HepG2 (cell line): Measurements from ENCODE around the gene A4GNT. TPM values are rescaled to one million over a fixed set of nuclear protein-coding genes. Genes with fewer than 3 reads are reported as not detected.
"Not testable (repeated sequence)": the region's sequence is repeated elsewhere in the genome, so short reads cannot be mapped to it uniquely, and the experiment has no call there.

Experiments used
- ATAC-seq: fragments of 200-7000 bp; cut with Tn5 transposase; 3 replicates; pipeline ENCODE4 v1.9.1; 2020; ENCODE audit warnings: mild to moderate bottlenecking, moderate library complexity
- BruUV-seq: library from RNA; stranded (reverse); fragments of 400-500 nt; replicated peaks from 2 replicates; lab custom pipeline; 2021; lab: Mats Ljungman, UMichigan
- CTCF ChIA-PET: fragments of 300-600 bp; formaldehyde crosslinking; extraction: SDS; loops from one replicate; lab custom pipeline; 2021; ENCODE audit warnings: low total read pairs, inconsistent platforms, low intra/inter-chr PET ratio; lab: Yijun Ruan, JAX
- POLR2A ChIA-PET: fragments of 350-600 bp; sonication (Branson Sonifier 250); formaldehyde crosslinking; loops from one replicate; lab custom pipeline; 2020; ENCODE audit warnings: antibody characterized with exemption, inconsistent platforms; lab: Yijun Ruan, JAX
- DNase-seq: peaks from one replicate; pipeline ENCODE4 v3.0.0-alpha.2; 2015; ENCODE audit warnings: low spot score
- FAIRE-seq: peaks from 3 replicates; lab custom pipeline; 2011; peaks lifted over from hg19 to GRCh38; lab: Jason Lieb, UNC
- H2AFZ ChIP-seq: one replicate; pipeline ENCODE4 v1.6.1; 2011; ENCODE audit warnings: low read length, inconsistent platforms
- H3K27ac ChIP-seq: fragments of 300-600 bp; 3 replicates; pipeline ENCODE4 v1.8.0; 2011; ENCODE audit warnings: mixed run types, mild to moderate bottlenecking, mixed read lengths, low read length, inconsistent platforms; ENCODE audit not compliant: insufficient read depth; ENCODE audit errors: extremely low read length
- H3K27me3 ChIP-seq, 2 experiments: fragments of 200-600 bp in 1 of 2; 2 replicates in 1 of 2; 3 replicates in 1 of 2; pipeline versions ENCODE4 v1.6.0 to v1.8.0; 2011; ENCODE audit warnings: low read length in 2 of 2, mild to moderate bottlenecking in 2 of 2, moderate library complexity in 2 of 2, inconsistent platforms in 1 of 2; ENCODE audit not compliant: insufficient read depth in 2 of 2, control insufficient read depth in 1 of 2
- H3K36me3 ChIP-seq, 2 experiments: fragments of 200-600 bp in 1 of 2; replicated peaks in 1 of 2; 2 replicates in 1 of 2; 3 replicates in 1 of 2; pipeline versions ENCODE4 v1.5.1 to v1.8.0; 2011; ENCODE audit warnings: low read length in 2 of 2, inconsistent platforms in 1 of 2; ENCODE audit not compliant: insufficient read depth in 2 of 2, control insufficient read depth in 1 of 2
- H3K4me1 ChIP-seq: 2 replicates; pipeline ENCODE4 v1.5.1; 2012; ENCODE audit warnings: low read length, inconsistent platforms; ENCODE audit not compliant: insufficient read depth
- H3K4me2 ChIP-seq: 2 replicates; pipeline ENCODE4 v1.6.0; 2011; ENCODE audit warnings: low read depth, low read length, inconsistent platforms
- H3K4me3 ChIP-seq, 3 experiments: fragments of 200-600 bp in 1 of 3; sonication (generic), shearing (Covaris generic) in 1 of 3; replicated peaks in 1 of 3; 2 replicates each; pipeline ENCODE4 v1.5.1; 2011 to 2016; ENCODE audit warnings: low read length in 3 of 3, inconsistent platforms in 2 of 3, low read depth in 2 of 3, mild to moderate bottlenecking in 2 of 3, control low read depth in 1 of 3, mixed read lengths in 1 of 3; ENCODE audit not compliant: insufficient read depth in 1 of 3
- H3K79me2 ChIP-seq: one replicate; pipeline ENCODE4 v1.6.1; 2011; ENCODE audit warnings: low read length, inconsistent platforms; ENCODE audit not compliant: insufficient read depth
- H3K9ac ChIP-seq: 2 replicates; pipeline ENCODE4 v1.6.0; 2011; ENCODE audit warnings: mild to moderate bottlenecking, low read depth, low read length, inconsistent platforms; ENCODE audit not compliant: insufficient read depth
- H3K9me3 ChIP-seq: 2 replicates; pipeline ENCODE4 v1.5.1; 2012; ENCODE audit warnings: mild to moderate bottlenecking, low read length
- H4K20me1 ChIP-seq: 2 replicates; pipeline ENCODE4 v1.6.0; 2011; ENCODE audit warnings: inconsistent platforms, mild to moderate bottlenecking, low read length, moderate library complexity; ENCODE audit not compliant: insufficient read depth
- CTCF ChIP-seq: sonication (generic); formaldehyde crosslinking; IDR thresholded peaks from 2 replicates; pipeline ENCODE4 v1.5.0; 2020; ENCODE audit warnings: mild to moderate bottlenecking, missing genetic modification reagents, moderate library complexity
- MNT ChIP-seq: fragments of 450-650 bp; IDR thresholded peaks from 2 replicates; pipeline ENCODE4 v1.6.1; 2016
- SNAI1 ChIP-seq: sonication (generic); formaldehyde crosslinking; IDR thresholded peaks from 2 replicates; pipeline ENCODE4 v1.5.0; 2020; ENCODE audit warnings: mild to moderate bottlenecking, missing genetic modification reagents, borderline replicate concordance
- ZNF207 ChIP-seq: fragments of 450-650 bp; IDR thresholded peaks from 2 replicates; pipeline ENCODE4 v1.6.1; 2016; ENCODE audit warnings: antibody characterized with exemption, borderline replicate concordance
- WGBS: methylation state at CpG from one replicate; pipeline ENCODE4 v1.1.6; 2017; ENCODE audit warnings: low lambda C conversion rate; 5-methylcytosine and 5-hydroxymethylcytosine counted together
- in situ Hi-C: cut with HindIII; loops from 2 replicates; pipeline ENCODE4 v1.10.0; 2017; ENCODE audit warnings: low pct_unique_long_range_greater_than_20kb; ENCODE audit not compliant: extremely low pct_ligation_motif_present
- intact Hi-C: fragments of 100-400 bp; cut with micrococcal nuclease; formaldehyde crosslinking; loops from one replicate; pipeline ENCODE4 v1.10.0; 2022; ENCODE audit not compliant: unreplicated experiment
- polyA plus RNA-seq, 8 experiments: library from polyadenylated mRNA; depleted of rRNA in 3 of 8; stranded (reverse) in 7 of 8; unstranded in 1 of 8; fragments of >200 nt; fragmentation: Illumina TruSeq in 4 of 8; extraction: Trizol in 4 of 8; gene quantifications; 2 replicates each; pipeline versions ENCODE4 v1.2.1 to v1.2.3, GENCODE V29; 2011 to 2016; ENCODE audit warnings: low read depth in 4 of 8, missing spikeins in 1 of 8, mixed read lengths in 1 of 8; ENCODE audit not compliant: insufficient read depth in 1 of 8
- total RNA-seq, 5 experiments: library from RNA; depleted of rRNA; stranded (reverse); fragments of >200 nt; fragmentation: Illumina TruSeq; extraction: Trizol; gene quantifications; 2 replicates each; pipeline ENCODE4 v1.2.3, GENCODE V29; 2016; ENCODE audit warnings: low read depth in 1 of 5

Gene A4GNT
- total and polyA plus RNA-seq, 2 of the 13 experiments (the other 11 are each of a cell fraction or from before 2014, with no cell fraction given), result not detected

GRCh38 chr3:138101351-138101940 is 30.7 kb downstream of the A4GNT start:
- intact Hi-C loops, H3K36me3 ChIP-seq, H3K27ac ChIP-seq, H2AFZ ChIP-seq, H3K4me2 ChIP-seq, CTCF ChIA-PET, H3K79me2 ChIP-seq, DNase-seq, H3K4me1 ChIP-seq, in situ Hi-C loops, H4K20me1 ChIP-seq, BruUV-seq, H3K9ac ChIP-seq, H3K9me3 ChIP-seq, POLR2A ChIA-PET, H3K4me3 ChIP-seq, FAIRE-seq, H3K27me3 ChIP-seq: not testable (repeated sequence)
- peak; percentile 50; the same call in 1 of the 3 replicates for ATAC-seq
- peak; percentile 43 for TF ChIP-seq CTCF
- 87% methylated on average over 11 of the region's 22 CpGs for WGBS

GRCh38 chr3:138099417-138099816 is 32.8 kb downstream of the A4GNT start:
- H3K79me2 ChIP-seq, result no peaks in the 10 kb centered on the region
- no peak for FAIRE-seq
- H3K4me1 ChIP-seq, result no peaks in the 10 kb centered on the region
- H3K4me3 ChIP-seq, result no peak overlapping the region
- H3K4me2 ChIP-seq, result no peak overlapping the region
- DNase-seq, result no peak
- intact Hi-C loops (no loop called here), in situ Hi-C loops (no loop called here)
- CTCF ChIA-PET, result no interaction called here
- H3K9me3 ChIP-seq, result no peaks in the 10 kb centered on the region
- TF ChIP-seq MNT (no peak), SNAI1 (CRISPR knock-in tag) (no peak), ZNF207 (no peak)
- TF ChIP-seq, all 625 proteins: peak for 0
- no peak overlapping the region for H2AFZ ChIP-seq
- no peak for ATAC-seq
- no TSS peak for BruUV-seq
- no peaks in the 10 kb centered on the region for H3K27me3 ChIP-seq
- no peaks in the 10 kb centered on the region for H4K20me1 ChIP-seq
- no peaks in the 10 kb centered on the region; a peak in 1 of 5 replicates for H3K36me3 ChIP-seq
- POLR2A ChIA-PET, result no interaction called here
- no peak overlapping the region for H3K9ac ChIP-seq
- H3K27ac ChIP-seq, result no peak overlapping the region
